ENCODE results near the gene KCNAB2.
A peak's percentile ranks its signal among the peaks of the same experiment; 100 is the strongest.

The KCNAB2 gene

GRCh38 chr1:6030132-6030531 is 15.6 kb upstream of the KCNAB2 start:
- no peak for DNase-seq (ENCODE audit: low read depth, low spot score)
- TF ChIP-seq CTCF (IDR thresholded peaks at IDR 0.05; ENCODE audit: insufficient read depth, low read length, missing control alignments) = no peak
- no peak overlapping the region for H3K4me3 ChIP-seq (ENCODE audit: low read depth, low read length)
- ChIA-PET POLR2A (no interaction called here), CTCF (no interaction called here)

GRCh38 chr1:6030547-6031261 is 15.0 kb upstream of the KCNAB2 start:
- no peak overlapping the region for H3K4me3 ChIP-seq (ENCODE audit: low read depth, low read length)
- POLR2A ChIA-PET = no interaction called here
- CTCF ChIA-PET = no interaction called here
- no peak for TF ChIP-seq CTCF (IDR thresholded peaks at IDR 0.05; ENCODE audit: insufficient read depth, low read length, missing control alignments)
- no peak for DNase-seq (ENCODE audit: low read depth, low spot score)

GRCh38 chr1:6033124-6033523 is 12.6 kb upstream of the KCNAB2 start:
- CTCF ChIA-PET = interaction anchor here (0.8 to 3.4 kb wide), 6 partner anchors 8 to 31 kb away, joined by 3 to 20 read pairs (median 4); no protein-coding TSS in a partner anchor

GRCh38 chr1:6033986-6034749 is 11.5 kb upstream of the KCNAB2 start:
- POLR2A ChIA-PET = no interaction called here
- CTCF ChIA-PET = interaction anchor here (0.6 to 3.4 kb wide), 11 partner anchors 9 to 211 kb away, joined by 3 to 20 read pairs (median 4); partner anchors contain the start of genes CHD5 and KCNAB2
- peak; percentile 76 for TF ChIP-seq CTCF (IDR thresholded peaks at IDR 0.05; ENCODE audit: insufficient read depth, low read length, missing control alignments)
- no peak for DNase-seq (ENCODE audit: low read depth, low spot score)
- H3K4me3 ChIP-seq (ENCODE audit: low read depth, low read length) = no peak overlapping the region

More at GRCh38 chr1:6033124-6033523, 12.6 kb upstream of the KCNAB2 start:
- POLR2A ChIA-PET = no interaction called here
- TF ChIP-seq CTCF (IDR thresholded peaks at IDR 0.05; ENCODE audit: insufficient read depth, low read length, missing control alignments) = no peak
- DNase-seq (ENCODE audit: low read depth, low spot score) = no peak
- no peak overlapping the region for H3K4me3 ChIP-seq (ENCODE audit: low read depth, low read length)

GRCh38 chr1:6034750-6035096 is 11.0 kb upstream of the KCNAB2 start:
- no peak for DNase-seq (ENCODE audit: low read depth, low spot score)
- ChIA-PET POLR2A (no interaction called here), CTCF (interaction anchor here (0.6 to 3.4 kb wide), 9 partner anchors 8 to 173 kb away, joined by 3 to 20 read pairs (median 4); partner anchors contain the start of genes CHD5 and KCNAB2)
- no peak overlapping the region for H3K4me3 ChIP-seq (ENCODE audit: low read depth, low read length)
- no peak for TF ChIP-seq CTCF (IDR thresholded peaks at IDR 0.05; ENCODE audit: insufficient read depth, low read length, missing control alignments)

GRCh38 chr1:6035303-6035702 is 10.4 kb upstream of the KCNAB2 start:
- TF ChIP-seq CTCF (IDR thresholded peaks at IDR 0.05; ENCODE audit: insufficient read depth, low read length, missing control alignments) = no peak
- H3K4me3 ChIP-seq (ENCODE audit: low read depth, low read length) = no peak overlapping the region
- DNase-seq (ENCODE audit: low read depth, low spot score) = no peak
- ChIA-PET POLR2A (no interaction called here), CTCF (interaction anchor here (1.2 to 3.4 kb wide), 3 partner anchors 7 to 15 kb away, joined by 4 to 20 read pairs (median 17); no protein-coding TSS in a partner anchor)

Measured in AG04449 (cell line).